ENCODE measurements around the gene KLC4.

DNA sequence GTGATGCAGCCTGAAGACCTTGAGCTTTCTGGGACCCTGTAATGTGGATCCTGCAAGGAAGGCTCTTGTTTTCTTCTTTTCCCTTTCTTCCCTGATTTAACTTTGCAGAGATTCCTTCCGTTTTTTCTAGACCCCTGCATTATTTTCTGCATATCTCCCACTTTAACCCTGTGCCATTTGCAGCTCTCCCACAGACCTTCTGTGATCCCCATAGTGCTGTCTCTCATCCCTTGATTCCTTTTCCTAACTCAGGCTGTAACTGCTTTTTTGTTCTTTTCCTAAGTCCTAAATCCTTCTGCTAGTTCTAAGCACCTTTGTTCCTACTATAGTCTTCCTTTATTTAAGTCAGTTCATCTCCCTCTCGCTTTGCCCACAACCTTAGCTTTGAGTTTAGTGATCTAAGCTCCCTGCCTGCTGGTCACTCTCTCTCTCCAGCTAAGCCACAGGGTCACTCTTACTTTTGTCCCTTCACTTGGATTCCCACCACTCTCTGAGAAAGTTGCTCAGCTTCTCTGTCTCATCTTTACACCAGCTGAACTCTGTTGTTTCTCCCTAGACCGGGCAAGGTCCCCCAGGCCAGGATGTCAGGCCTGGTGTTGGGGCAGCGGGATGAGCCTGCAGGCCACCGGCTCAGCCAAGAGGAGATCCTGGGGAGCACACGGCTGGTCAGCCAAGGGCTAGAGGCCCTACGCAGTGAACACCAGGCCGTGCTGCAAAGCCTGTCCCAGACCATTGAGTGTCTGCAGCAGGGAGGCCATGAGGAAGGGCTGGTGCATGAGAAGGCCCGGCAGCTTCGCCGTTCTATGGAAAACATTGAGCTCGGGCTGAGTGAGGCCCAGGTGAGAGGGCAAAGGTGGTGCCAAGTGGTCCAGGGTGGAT is 1.6 kb downstream of the KLC4 start:
- TF ChIP-seq EZH2 (IDR thresholded peaks at IDR 0.05; ENCODE audit: borderline replicate concordance, low read length) (no peak), CTCF (IDR thresholded peaks at IDR 0.05; ENCODE audit: low read length) (no peak)
